SHP77 (cell line): ENCODE measurements around the gene TSFM.

Experiments used
- DNase-seq, 2 experiments: peaks; one replicate each; lab custom pipeline; 2025; lab: John Stamatoyannopoulos, UW

The TSFM gene

DNA sequence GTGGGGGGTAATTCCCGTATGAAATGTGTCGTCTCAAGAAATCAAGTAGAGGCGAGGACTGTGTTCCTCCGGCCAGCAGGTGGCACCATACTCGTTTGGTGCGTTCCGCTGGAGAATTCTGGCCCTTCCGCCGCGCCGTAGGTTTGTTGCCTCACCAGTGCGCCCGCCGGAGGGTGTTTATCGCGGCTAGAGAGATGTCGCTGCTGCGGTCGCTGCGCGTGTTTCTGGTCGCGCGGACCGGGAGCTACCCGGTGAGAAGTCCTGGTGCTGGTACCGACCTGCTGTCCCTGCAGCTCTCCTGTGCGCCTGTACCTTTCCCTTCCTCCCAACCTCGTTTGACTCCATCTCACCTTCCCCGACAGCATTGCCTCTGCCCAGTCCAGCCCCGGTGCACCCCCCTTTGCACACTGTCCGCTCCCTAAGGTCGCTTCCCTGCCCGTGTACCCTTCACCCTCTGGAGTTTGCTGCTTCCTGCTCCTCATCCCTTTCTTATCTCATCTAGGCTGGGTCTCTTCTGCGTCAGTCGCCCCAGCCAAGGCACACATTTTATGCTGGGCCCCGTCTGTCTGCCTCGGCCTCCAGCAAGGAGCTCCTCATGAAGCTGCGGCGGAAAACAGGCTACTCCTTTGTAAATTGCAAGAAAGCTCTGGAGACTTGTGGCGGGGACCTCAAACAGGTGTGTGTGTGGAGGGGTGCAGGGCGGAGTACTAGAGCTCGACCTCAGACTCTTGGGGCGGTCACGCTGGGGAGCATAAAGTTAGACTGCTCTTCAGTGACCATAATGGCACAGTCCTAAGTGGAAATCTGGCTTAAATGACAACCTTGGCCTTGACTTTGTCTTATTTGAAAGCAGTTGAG lies at the start of gene TSFM:
TSFM (plus strand) TSS at position 180 of the 858 bp plus-strand sequence; CDS start at position 195, 15 bp downstream.
- DNase-seq: peak; percentile 93 to 94

GRCh38 chr12:57733928-57734327 lies 48.7 kb upstream of the TSFM start:
- DNase-seq: no peak

- no peak for DNase-seq
Measured at GRCh38 chr12:57734591-57734990, 48.0 kb upstream of the TSFM start.

- peak in 1 of 2 experiments; percentile 11 for DNase-seq
Measured at GRCh38 chr12:57735198-57735855, 47.3 kb upstream of the TSFM start.

DNA sequence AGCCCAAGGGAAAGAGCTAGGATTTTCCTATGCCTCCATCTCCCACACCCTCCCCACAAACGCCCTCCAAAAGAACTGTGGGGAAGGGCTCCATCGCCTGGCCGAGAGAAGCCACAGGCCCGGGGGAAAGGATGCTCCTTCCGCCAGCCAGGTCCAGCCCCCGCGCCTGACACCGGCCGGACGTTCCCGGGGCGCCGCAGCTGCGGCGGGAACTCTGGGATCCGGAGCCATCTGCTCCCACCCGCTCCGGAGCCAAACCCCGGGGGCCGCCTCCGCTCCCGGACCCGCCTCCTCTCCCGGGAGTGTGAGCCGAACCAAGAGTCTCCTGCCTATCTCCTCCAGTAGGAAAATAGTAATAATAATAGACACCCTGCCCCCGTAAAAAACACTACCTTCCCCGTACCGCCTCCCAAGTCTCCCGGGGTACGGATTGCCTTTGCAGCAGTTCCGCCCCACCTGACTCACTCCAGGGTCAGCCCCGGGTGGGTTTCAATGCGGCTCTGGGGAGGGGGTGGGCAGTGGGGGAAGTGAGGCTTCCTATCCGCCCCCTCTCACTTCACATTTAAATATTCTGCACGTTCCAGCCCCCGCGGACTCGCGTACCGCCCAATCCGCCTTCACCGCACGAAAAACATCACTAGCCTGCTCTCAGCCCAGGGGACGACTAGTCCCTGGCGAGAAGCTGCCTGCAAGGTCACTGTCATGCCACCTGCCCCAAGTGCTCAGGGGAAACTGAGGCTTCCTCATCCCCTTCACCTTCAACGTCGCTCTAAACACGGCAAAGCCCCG lies 46.4 kb upstream of the TSFM start:
- peak; percentile 29 to 60 for DNase-seq

DNA sequence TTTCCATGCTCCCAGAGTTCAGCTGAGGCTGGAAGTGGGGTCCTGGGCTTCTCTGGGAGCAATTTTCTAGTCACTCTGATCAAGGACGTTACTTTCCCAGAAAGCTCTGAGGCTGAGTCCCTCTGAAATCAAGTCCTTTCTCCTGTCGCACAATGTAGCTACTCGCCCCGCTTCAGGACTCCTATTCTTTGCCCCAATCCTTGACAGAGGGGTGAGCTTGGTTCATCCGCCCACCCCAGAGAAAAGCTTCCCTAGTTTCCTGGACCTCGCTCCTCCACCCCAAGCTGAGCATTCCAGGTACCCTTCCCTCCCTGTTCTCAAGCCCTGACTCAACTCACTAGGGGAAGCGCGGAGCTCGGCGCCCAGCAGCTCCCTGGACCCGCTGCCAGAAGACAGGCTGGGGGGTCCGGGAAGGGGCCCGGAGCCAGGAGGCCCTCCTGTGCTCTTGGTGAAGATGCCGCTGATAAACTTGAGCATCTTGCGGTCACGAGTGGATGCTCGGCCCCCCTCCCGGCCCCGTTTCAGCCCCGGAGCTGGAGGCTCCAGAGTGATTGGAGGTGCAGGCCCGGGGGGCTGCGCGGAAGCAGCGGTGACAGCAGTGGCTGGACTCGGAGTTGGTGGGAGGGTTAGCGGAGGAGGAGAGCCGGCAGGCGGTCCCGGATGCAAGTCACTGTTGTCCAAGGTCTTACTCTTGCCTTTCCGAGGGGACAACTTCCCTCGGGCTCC lies 45.7 kb upstream of the TSFM start:
- DNase-seq: no peak

DNA sequence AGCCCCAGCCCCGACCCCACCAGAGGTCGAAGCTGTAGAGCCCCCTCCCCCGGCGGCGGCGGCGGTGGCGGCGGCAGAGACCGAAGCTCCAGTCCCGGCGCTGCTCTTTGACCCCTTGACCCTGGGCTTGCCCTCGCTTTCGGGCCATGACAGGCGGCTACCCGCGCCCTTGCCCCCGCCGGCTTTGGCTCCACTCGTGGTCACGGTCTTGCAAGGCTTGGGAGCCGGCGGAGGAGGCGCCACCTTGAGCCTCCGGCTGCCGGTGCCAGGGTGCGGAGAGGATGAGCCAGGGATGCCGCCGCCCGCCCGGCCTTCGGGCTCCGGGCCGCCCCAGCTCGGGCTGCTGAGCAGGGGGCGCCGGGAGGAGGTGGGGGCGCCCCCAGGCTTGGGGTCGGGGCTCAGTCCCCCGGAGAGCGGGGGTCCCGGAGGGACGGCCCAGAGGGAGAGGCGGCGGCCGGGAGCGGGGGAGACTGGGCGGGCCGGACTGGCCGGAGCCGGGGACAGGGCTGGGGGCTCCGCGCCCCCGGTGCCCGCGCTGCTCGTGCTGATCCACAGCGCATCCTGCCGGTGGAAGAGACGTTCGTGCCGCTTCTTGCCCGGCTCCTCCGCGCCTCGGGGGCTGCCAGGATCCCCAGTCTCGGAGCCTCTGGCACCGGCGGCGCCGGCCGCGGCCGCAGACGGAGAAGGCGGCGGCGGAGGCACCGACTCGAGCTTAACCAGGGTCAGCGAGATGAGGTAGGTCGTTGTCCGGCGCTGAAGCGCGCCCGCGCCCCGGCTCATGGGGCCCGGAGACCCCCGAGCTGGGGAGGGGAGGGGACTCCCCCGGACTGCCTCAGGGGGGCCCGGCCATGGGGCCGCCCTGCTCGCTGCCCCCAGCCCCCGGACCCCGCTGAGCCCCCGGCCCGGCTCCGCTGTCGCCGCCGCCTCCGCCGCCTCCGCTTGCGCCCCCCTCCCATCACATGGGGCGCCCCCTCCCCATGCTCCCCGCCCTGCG lies 44.8 kb upstream of the TSFM start:
- peak in 1 of 2 experiments; percentile 33 for DNase-seq

- DNase-seq: peak; percentile 34 to 35
Measured at GRCh38 chr12:57738661-57739237, 43.8 kb upstream of the TSFM start, which contains the start of gene AGAP2. TSS of gene AGAP2 (minus strand) at chr12:57738742. CDS start at chr12:57738246, 496 bp downstream.

DNA sequence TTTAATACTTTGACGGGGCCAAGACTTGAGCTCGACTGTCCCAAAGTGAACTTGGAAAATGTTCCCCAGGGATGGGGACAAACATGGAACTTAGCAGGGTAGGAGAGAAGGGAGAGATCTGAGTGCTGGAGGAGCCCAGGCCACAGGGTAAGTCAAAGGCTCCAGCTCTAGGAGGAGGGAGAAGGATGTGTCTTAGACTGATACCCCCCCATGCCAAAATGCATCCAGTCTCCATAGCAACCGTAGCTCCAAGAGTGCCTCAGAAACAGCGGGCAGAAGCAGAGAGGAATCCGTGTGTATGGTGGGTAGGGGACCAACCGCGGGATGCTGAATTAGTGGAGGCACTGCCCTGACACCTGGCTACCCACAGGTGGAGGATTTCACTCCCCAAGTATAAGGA lies 43.2 kb upstream of the TSFM start:
- no peak for DNase-seq

DNA sequence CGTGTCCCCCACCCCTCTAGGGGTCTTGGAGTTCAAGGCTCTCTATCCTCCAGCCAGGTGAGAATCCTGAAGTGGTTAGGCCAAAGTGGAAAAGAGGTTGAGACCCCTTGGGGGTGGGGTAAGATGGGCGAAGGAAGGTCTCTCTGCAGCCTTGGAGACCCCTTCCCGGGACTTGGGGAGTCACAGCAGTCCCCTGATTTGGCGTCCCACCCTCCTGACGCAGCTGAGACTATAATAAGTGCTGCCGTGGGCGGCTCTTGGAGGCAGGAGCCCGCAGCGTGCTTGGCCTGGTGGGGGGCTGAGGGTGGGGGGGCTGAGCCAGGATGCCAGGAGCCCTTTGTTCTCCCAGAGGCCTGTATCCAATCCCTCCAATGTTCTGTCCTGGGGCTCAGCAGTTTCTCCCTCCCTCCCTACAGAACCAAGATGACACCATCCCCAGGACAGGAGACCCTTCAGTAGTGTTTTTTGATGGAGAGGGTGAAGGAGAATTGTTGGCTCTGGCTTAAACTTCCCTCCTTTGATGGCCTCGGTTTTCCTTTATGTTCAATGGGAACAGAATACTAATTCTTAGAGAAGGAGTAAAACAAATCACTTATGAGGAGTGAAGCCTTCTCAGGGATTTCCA lies 42.6 kb upstream of the TSFM start:
- no peak for DNase-seq

GRCh38 chr12:57740656-57741412 lies 41.8 kb upstream of the TSFM start:
- DNase-seq: no peak

GRCh38 chr12:57741413-57741789 lies 41.2 kb upstream of the TSFM start:
- no peak for DNase-seq

- peak in 1 of 2 experiments; percentile 43 for DNase-seq
Measured at GRCh38 chr12:57741844-57742738, 40.5 kb upstream of the TSFM start.

GRCh38 chr12:57743769-57744168 lies 38.8 kb upstream of the TSFM start:
- no peak for DNase-seq

DNA sequence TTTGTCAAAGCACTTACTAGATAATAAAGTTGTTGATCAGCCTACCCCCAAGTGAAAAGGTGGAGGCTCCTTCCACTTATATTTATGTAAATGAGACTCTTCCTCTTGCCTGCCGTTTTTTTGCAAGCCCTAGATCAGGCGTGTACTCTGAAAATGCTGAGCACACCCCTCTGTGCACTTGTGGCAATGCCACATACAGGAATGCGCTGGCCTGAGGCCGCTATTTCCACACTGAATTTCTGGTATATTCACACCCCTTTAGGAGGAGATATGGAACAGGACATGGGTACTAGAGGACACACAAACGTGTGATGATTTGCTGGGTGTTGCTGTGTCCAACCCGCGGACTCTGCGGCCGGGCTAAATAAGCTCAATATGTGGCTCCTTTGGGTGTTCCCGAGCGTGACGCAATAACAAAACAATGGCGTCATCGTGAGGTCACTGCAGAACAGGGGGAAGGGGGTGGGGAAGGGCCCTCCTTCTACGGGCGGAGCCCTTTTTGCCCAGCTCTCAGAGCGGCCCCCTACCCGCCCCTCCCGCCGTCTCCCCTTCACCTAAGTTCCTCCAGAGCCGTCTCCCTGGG lies 38.3 kb upstream of the TSFM start:
- peak; percentile 77 to 79 for DNase-seq

DNA sequence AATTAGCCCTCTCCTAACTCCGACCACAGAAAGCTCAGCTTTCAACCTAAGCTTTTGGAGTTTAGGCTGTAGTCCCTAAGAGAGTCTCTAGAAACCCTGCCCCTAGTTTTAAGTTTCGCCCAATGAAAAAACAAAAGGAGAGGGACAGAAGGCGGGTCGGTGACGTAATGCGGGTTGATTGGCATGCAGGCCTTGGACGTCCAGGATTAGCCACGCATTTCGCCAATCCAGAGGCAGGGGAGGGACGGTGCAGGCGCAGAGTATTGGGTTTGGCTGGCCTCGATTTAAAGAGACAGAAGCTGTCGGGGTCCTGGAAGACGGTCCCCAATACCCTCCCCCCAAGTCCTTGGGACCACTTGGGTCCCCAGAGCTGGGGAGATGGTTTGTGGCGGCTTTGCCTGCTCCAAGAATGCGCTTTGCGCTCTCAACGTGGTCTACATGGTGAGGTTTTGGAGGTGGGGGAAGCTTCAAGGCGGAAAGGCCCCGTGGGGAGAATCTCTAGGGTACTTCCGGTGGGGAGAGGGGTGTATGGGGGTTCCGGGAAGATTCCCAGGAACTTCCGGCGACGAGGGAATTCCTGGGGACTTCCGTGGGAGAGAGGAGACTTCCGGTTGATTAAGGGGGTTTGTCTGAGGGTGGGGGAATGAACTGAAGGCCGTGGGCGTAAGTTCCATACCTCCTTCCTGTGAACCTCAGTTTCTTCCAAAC lies 37.7 kb upstream of the TSFM start, which contains the start of gene TSPAN31:
TSPAN31 (plus strand) TSS at position 263 of the 708 bp plus-strand sequence; CDS start at position 379, 116 bp downstream.
- DNase-seq: peak; percentile 95 to 96

GRCh38 chr12:57745485-57745881 lies 37.1 kb upstream of the TSFM start:
- DNase-seq: no peak
